AG04450 (cell line): ENCODE measurements around the gene AFP. TPM values are rescaled to one million over a fixed set of nuclear protein-coding genes. Genes with fewer than 3 reads are reported as not detected.

Source experiments
- CTCF ChIA-PET: fragments of 300-600, 350-600 bp; formaldehyde crosslinking; extraction: SDS; loops from one replicate; lab custom pipeline; 2022; ENCODE audit warnings: antibody characterized with exemption, inconsistent platforms; lab: Charles Lee
- POLR2A ChIA-PET: fragments of 350-600 bp; formaldehyde crosslinking; extraction: SDS; loops from one replicate; lab custom pipeline; 2021; ENCODE audit warnings: antibody characterized with exemption, inconsistent platforms; lab: Yijun Ruan, JAX
- DNase-seq: peaks from one replicate; pipeline ENCODE4 v3.0.0-alpha.2; 2011; ENCODE audit warnings: low read depth, low spot score
- H3K27ac ChIP-seq: one replicate; pipeline ENCODE4 v1.5.1; 2012; ENCODE audit warnings: low read depth, low read length, control low read depth
- H3K27me3 ChIP-seq: one replicate; pipeline ENCODE4 v1.6.0; 2012; ENCODE audit warnings: low read length; ENCODE audit not compliant: control insufficient read depth, insufficient read depth
- H3K4me3 ChIP-seq: 2 replicates; pipeline ENCODE4 v1.5.1; 2011; ENCODE audit warnings: mild to moderate bottlenecking, low read depth, low read length, control low read depth
- H3K9me3 ChIP-seq: 2 replicates; pipeline ENCODE4 v1.5.1; 2012; ENCODE audit warnings: low read length; ENCODE audit not compliant: control insufficient read depth, insufficient read depth
- CTCF ChIP-seq: IDR thresholded peaks from 2 replicates; pipeline ENCODE4 v1.5.1; 2011; ENCODE audit warnings: low read depth, low read length, control low read depth, inconsistent platforms
- polyA plus RNA-seq: library from polyadenylated mRNA; depleted of rRNA; stranded (reverse); fragments of >200 nt; gene quantifications from 2 replicates; pipeline ENCODE4 v1.2.3, GENCODE V29; 2011

Gene AFP
- polyA plus RNA-seq, 1 experiment, result 1.1 TPM

DNA sequence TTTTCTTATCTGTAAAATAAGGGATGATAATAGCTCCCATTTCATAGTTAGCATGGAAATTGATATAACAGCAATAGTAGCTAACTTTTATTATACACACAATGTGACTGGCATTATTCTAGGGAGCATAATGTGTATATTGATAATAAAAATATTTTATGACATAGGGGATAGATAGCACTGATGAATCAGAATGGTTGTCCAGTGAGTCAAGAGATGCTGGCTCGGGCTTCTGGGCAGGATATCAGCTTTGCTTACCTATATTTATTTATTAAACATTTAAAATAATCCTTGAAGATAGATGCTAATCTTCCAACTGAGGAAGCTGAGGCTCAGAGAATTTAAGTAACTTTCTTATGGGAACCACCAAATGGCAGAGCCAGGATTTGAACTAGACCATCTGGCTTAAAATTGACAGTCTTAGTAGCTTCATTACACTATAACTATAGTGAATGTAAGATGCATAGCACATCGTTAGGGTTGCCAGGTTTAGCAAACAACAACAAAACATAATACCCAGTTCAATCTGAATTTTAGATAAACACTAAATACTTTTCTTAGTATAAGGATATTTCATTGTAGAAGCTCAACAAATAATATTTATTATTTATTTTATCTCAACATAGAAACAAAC is 2.7 kb downstream of the AFP start:
- ChIA-PET CTCF (interaction anchor here (0.8 to 2.0 kb wide), 2 partner anchors 7 to 135 kb away, joined by 3 to 14 read pairs; no protein-coding TSS in a partner anchor), POLR2A (interaction anchor here (0.6 to 0.7 kb wide), 2 partner anchors 9 to 12 kb away, joined by 3 to 6 read pairs; no protein-coding TSS in a partner anchor)

DNA sequence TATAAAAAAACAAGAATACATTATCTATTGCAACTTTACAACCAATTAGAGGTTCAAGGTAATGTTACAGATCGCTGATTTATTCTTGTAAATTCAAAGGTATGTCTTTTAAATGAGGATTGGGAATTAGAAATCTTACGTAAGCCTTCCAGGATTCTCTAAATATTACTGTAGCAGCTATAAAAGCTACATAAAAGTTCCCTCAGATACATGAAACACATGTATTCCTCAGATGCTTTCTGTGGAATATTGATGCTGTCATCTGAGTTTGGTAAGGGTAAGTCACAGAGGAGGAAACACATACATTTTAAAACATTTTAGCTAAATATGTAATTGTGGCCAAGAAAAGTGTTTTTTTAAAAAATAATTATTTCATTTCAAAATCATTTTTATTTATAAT is 3.4 kb downstream of the AFP start:
- no peak for TF ChIP-seq CTCF
- no peak overlapping the region for H3K27ac ChIP-seq

More for the DNA sequence above, 2.7 kb downstream of the AFP start:
- TF ChIP-seq CTCF, result no peak
- Histone ChIP-seq H3K4me3 (no peak overlapping the region), H3K27ac (no peak overlapping the region), H3K27me3 (no peaks in the 10 kb centered on the region), H3K9me3 (no peaks in the 10 kb centered on the region)
- DNase-seq, result no peak

GRCh38 chr4:73439991-73440390 is 4.0 kb downstream of the AFP start:
- H3K27me3 ChIP-seq, result no peaks in the 10 kb centered on the region
- no peaks in the 10 kb centered on the region for H3K9me3 ChIP-seq
- no peak for TF ChIP-seq CTCF
- H3K4me3 ChIP-seq, result no peak overlapping the region
- no peak overlapping the region for H3K27ac ChIP-seq
- ChIA-PET POLR2A (no interaction called here), CTCF (no interaction called here)
- no peak for DNase-seq

More for the DNA sequence above, 3.4 kb downstream of the AFP start:
- POLR2A ChIA-PET, result interaction anchor here (0.7 kb wide), 1 partner anchor 12 kb away, joined by 3 read pairs; no protein-coding TSS in a partner anchor
- CTCF ChIA-PET, result no interaction called here
- Histone ChIP-seq H3K4me3 (no peak overlapping the region), H3K9me3 (no peaks in the 10 kb centered on the region), H3K27me3 (no peaks in the 10 kb centered on the region)
- no peak for DNase-seq

DNA sequence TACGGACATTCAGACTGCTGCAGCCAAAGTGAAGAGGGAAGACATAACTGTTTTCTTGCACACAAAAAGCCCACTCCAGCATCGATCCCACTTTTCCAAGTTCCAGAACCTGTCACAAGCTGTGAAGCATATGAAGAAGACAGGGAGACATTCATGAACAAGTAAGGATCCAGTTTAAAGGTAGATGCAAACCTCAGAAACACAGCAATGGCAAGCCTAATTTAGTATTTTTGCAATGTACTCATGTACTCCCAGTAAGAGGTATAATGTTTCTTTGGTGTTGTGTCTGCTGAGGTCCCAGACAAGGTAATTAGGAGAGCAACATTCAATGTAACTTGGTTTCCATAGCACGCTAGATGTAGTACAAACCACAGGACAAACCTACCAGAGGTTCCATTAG is 4.6 kb downstream of the AFP start:
- CTCF ChIA-PET, result no interaction called here
- POLR2A ChIA-PET, result no interaction called here
- Histone ChIP-seq H3K9me3 (no peaks in the 10 kb centered on the region), H3K27me3 (no peaks in the 10 kb centered on the region), H3K4me3 (no peak overlapping the region), H3K27ac (no peak overlapping the region)
- DNase-seq, result no peak
- no peak for TF ChIP-seq CTCF

- no peak for TF ChIP-seq CTCF
- CTCF ChIA-PET, result interaction anchor here (4.8 kb wide), 1 partner anchor 130 kb away, joined by 40 read pairs; no protein-coding TSS in a partner anchor
- Histone ChIP-seq H3K4me3 (no peak overlapping the region), H3K27me3 (no peaks in the 10 kb centered on the region), H3K9me3 (no peaks in the 10 kb centered on the region), H3K27ac (no peak overlapping the region)
- POLR2A ChIA-PET, result no interaction called here
- DNase-seq, result no peak
Observed at GRCh38 chr4:73442275-73442674, 6.3 kb downstream of the AFP start.
